ENCODE results near the gene MRC2.

MRC2 gene

DNA sequence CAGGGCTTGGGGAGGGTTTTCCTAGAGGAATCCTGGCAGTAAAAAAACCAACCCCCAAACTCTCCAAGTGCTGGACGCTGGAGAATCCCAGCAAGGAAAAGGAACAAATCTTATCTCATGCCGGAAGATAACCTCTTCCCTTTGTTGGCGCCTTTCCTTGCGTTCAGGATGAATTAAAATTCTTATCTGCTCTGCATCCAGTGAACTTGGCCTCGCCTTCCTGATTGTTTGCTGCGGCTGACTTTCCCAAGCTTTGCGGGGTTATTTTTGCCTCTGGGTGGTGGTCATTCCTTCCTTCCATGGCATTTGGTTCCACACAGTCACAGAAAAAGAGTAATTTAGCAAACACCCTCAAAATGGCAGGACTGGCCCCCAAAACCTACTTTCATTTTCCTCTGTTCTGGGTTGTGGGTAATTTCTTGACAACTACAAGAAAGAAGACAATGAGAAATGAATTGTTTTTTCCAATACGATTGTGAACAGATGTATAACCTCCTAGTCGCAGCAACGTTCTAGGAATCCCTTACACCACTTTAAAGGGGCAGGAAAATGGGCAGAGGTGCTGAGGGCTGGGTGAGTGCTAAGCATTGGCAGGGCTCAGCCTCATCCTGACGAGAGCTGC is 77.8 kb downstream of the MRC2 start:
- no peak for DNase-seq

DNA sequence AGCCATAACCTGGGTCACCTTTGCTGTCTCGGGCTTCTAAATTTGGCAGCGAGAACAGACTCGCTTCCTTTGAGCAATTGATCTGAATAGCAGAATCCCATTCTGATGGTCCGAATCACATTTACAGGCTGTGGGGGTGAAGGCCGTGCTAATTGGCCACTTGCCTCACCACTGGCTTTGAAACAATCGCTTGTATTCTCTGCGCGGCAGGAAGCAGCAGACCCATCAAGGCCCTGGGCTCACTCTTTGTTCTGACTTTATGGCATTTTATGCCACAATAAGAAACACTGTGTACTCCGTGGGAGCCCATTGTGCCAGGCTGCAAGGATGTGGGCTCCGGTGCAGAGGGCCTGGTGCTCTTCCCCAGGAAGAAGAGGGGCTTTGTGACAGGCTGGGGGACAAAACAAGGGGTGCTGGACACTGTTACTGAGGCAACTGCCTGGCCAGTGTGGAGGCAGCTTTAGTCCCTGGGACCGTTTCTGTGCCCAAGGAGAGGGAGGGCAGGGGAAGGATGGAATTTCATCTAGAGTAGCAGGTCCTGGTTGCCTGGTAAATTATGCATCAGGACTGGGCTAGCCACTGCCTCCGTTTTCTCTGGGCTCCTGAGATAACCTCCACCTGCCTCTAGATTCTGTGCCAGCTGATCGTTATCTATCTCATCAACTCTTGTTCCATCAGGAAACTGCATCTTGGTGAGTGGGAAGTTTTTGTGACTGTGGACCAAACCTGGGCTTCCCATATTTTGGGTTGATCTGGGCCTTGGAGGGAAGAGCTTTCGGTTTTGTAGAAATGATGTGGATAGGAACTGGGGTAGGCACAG is 78.5 kb downstream of the MRC2 start:
- DNase-seq, result no peak

DNA sequence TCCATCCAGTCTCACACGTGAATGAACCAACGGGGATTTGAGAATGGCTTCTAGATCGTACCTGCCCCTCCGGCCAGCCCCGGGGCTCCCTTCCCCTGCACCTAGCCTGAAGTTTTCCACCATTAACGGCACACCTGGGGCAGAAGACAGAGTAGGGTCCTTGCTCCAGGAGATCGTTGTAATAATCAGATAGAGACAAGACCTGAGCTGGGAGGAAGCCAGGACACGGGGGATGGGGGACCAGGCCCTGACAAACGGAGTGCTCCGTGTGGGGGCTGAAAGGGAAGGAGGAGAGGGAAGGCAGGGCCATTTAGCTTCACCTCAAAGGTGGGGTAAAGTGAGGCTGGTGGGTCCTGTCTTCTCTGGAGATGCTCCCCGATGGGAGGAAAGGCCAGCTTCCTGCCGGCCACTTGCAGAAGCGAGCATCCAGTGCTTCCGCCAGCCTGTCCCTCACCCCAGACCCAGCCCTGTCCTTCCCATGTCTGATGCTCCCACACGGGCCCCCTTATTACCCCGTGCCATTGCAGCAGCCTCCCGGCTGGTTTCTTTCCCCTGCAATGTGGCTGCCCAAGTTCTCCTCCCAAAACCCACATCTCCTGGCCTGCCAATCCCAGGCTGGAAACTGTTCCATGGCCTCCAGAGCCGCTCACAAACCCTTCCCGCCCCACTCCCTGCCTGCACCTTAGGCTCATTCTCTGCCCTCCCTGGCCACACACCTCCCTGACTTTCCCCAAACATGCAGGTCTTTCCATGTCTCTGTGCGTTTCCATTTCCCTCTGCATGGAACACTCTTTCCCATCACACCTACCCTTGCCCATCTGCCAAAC is 79.3 kb downstream of the MRC2 start:
- no peak for DNase-seq

- DNase-seq, result no peak
Observed at GRCh38 chr17:62707425-62707739, 79.9 kb downstream of the MRC2 start.

- no peak for DNase-seq
Observed at GRCh38 chr17:62708587-62708986, 81.1 kb downstream of the MRC2 start.

DNA sequence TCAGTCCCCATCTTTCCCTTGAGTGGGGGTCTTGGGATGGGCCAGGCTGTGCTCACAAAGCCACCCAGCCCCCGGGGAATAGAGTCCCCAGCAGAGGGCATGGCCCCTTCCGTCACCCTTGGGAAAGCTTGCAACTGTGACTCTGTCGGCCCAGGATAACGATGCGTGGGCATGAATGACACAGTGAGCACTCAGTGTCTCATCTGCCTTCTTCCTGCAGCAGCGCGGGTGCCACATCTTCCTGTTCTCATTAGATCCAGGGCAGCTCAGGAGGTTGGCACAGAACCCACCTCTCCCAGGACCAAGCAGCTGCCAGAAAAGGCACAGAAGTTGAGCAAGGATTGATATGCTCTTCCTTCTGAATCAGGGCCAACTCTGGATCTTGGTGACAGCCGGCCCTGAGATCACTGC is 84.7 kb downstream of the MRC2 start:
- DNase-seq, result no peak

DNA sequence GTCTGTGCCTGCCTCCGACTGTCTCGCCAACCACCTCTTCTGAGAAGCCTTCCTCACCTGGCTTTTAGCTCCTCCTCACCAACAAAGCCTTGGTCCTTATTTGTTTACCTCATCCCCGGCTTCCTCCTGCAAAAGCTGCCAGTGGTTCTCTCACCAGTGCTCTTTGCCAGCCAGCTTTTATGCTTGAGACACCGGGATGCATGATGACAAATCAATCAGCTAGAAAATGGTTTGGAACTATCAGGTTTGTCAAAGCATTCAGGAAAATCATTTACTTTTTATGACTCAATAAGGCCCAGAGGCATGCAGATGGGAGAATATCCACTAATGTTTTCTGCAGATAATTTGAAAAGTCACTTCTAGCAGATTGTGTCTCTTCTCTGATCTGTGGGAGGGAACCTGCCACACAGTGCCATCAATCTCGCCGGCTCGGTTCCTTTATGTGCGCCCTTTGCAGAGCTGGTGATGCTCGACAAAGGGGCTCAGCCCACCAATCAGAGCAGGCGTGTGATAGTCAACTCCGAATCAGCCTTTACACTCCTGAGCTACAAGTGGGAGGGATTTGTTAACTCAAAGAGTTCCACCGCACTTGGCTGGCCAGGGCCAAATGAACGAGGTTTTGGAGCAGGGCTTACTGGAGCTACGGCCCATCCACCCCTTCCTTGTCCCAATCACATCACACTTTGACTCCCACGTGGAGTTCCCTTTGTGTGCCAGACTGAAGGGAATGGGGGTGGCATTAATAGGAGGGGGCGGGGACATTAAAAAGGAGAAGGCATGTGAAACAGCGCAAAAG is 85.8 kb downstream of the MRC2 start:
- DNase-seq, result no peak

DNA sequence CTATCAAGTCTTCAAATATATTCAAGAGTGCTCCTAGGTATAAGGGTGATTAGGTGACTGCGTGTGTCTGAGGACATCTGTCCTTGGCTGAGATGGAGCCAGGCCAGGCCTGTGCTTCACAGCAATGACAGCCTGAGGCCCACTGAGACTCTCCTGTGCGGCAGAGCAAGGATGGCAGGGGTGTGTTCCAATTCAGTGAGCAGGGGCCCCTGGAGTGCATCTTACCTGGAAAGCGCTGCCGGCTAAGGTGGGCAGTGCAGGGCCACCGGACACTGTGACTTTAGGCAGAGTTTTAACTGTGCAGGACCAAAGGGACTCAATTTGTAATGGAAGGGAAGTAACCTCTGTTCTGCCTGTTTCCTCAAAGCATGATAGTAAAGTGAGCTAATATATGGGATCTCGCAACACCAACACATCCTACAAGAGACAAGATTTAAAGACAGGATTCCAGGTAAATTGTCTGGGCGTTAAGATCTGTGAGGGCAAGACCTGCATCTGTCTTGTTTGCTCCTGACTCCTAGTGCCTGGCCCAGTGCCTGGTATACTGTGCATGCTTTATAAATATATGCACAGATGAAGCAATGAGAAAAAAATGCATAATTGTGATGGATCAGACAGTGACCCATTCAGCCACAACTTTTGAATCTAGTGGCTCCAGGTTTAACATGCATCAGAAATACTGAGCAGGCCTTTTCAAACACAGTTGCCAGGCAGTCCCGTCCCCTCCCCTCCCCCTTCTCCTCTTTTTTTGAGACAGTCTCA is 86.7 kb downstream of the MRC2 start:
- no peak for DNase-seq

GRCh38 chr17:62715882-62716390 is 88.5 kb downstream of the MRC2 start:
- DNase-seq, result no peak

DNA sequence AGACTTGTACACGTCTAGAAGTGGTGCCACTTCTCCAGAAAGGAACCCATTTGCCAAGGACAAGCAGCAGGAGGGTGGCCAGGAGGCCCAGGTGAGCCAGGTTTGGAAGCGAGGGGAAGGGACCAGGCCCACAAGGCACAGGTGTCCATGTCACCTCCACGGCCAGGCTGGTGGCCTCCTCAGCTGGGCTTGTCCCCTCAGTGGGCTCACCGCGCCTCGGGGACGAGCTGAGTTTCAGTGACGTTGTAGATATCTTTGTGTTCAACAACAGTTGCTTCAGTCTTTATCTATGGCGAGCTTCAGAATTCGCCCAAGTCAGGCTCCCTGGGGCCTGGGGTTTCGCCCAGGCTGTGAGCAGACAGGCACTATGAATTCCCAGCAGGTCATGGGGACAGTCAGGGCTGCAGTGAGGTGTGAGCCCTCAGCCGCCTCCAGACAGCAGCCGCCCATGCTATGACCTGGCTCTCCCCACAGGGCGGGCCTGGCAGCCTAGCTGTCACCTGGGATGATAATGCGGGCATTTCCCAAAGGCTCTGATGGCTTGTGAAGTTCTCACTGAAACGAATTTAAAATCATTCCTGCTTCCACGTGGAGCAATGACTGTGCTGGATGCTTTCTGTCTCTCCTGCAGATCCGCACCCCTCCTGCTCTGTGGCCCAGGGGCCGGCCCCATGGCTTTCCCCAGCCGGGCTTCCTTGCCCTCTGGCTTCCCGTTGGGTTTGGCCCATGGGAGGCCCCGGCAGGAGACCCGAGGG is 89.5 kb downstream of the MRC2 start:
- no peak for DNase-seq

DNA sequence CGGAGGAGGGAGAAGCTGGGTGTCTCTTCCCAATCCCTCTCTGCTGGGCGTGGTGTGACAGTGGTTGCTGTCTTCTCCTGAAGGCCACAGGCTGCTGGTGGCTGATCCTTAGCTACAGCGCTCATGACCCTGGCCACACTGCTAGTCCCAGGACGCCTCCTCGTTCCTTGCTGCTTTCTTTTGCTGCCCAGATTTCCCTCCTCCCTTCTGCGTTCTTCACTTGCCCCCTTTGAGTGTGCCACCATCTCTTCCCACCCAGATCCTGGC is 90.1 kb downstream of the MRC2 start:
- DNase-seq, result no peak

- DNase-seq, result no peak
Observed at GRCh38 chr17:62717889-62718288, 90.4 kb downstream of the MRC2 start.

- DNase-seq, result no peak
Observed at GRCh38 chr17:62718429-62718828, 91.0 kb downstream of the MRC2 start.

DNA sequence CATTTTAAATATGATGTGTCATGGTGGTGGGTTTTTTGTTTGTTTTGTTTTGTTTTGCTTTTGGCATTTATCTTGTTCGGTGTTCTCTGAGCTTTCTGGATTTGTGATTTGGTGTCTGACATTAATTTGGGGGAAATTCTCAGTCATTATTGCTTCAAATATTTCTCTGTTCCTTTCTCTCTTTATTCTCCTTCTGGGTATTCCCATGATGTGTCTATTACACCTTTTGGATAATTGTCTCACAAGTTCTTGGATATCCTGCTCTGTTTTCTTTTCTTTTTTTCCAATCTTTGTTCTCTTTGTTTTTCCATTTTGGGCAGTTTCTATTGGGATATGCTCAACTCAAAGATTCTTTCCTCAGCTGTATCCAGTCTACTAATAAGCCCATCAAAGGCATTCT is 92.1 kb downstream of the MRC2 start:
- DNase-seq, result no peak

DNA sequence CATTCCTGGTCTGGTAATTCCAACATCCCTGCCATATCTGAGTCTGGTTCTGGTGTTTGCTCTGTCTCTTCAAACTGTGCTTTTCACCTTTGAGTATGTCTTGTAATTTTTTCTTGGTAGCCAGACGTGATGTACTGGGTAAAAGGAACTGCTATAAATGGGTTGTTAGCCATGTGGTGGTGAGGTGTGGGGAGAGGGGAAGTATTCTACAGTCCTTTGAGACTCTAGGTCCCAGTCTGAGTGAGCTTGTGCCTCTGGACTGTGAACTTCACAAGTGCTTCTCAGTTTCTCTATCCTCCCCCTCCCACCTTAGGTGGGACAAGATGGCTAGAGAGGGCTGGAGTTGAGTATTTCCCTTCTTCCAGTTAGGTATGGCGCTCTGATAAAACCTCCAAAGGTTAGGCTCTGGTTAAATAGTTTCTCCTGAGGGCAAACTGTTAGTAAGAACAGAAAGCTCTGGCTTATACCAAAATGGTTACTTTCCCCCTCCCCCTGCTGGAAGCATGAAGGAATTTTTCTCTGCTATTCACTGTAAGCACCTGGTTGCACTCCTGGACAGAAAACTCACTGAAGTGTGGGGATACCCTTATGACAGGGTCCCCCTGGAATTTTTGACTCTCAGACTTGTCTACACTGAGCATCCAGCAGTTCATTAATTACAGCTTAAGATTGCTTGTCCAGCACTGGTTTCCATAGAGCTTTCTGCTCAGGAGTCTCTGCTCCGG is 92.8 kb downstream of the MRC2 start:
- DNase-seq, result no peak

DNA sequence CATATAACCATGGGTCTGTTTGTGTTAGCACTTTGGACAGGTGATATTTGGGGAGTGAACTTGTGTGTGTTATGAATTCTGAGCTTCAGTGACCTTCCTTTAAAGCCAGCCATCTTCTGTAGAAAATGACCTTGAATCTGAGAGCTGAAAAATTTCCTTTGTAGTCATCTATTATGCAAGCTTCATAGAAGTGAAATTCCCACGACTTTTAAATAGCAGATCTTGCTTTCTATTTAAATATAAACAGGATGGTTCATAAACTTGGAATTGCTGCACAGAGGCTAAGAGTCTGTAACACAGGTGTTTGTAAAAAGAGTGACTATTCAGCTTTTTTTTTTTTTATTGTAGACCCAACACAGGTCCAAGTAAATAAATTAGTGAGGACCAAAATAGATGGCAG is 95.2 kb downstream of the MRC2 start:
- DNase-seq, result no peak

DNA sequence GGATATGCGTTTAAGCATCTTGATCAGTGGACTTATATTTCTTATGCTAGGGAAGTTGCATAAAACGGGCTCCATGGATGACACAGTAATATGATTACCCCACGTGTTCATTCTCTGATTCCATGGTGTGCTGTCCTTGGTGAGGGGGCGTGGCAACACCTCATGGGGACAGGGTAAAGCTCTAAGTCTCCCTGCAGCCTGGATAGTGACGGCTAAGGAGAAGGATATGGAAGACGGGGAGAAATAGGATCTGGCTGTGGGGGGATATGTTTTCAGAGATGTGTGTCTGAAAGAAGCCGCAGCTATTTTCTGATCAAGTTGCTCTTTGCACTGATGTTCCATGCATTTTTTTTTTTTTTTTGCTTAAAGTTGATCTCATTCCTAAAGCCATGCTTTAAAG is 96.4 kb downstream of the MRC2 start:
- DNase-seq, result no peak

GRCh38 chr17:62724398-62725146 is 97.1 kb downstream of the MRC2 start:
- peak; percentile 70 to 89 for DNase-seq

GRCh38 chr17:62725791-62726249 is 98.3 kb downstream of the MRC2 start:
- no peak for DNase-seq

Data from stimulated activated CD4-positive, alpha-beta T cell treated with anti-CD3 and anti-CD28 coated beads, Interleukin-4, amount 100 ng/mL, for 4 hours (primary cell).